ENCODE measurements around the gene ATP8A1.

ATP8A1 gene

DNA sequence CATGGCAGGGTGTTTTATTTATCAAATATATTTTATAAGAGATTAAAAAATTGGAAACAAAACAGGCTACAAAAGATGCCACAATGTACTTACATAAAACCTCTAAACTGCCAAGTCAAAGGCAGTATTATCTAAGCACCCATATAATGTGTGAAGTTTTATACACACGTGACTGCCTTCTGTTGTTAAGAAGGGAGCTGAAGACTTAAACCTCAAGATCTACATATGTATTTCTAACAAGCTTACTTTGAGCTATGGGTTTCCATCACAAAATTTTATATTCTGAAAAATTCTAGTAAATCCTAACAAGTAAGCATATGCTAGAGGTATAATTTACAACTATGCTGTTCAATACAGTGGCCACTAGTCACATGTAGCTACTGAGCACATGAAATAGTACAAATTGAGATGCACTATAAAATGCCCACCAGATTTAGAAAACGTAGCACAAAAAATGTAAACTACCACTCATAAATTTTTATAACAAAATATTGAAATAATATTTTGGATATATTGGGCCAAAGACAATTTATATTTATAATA is 9.8 kb downstream of the ATP8A1 start:
- no peak for DNase-seq

DNA sequence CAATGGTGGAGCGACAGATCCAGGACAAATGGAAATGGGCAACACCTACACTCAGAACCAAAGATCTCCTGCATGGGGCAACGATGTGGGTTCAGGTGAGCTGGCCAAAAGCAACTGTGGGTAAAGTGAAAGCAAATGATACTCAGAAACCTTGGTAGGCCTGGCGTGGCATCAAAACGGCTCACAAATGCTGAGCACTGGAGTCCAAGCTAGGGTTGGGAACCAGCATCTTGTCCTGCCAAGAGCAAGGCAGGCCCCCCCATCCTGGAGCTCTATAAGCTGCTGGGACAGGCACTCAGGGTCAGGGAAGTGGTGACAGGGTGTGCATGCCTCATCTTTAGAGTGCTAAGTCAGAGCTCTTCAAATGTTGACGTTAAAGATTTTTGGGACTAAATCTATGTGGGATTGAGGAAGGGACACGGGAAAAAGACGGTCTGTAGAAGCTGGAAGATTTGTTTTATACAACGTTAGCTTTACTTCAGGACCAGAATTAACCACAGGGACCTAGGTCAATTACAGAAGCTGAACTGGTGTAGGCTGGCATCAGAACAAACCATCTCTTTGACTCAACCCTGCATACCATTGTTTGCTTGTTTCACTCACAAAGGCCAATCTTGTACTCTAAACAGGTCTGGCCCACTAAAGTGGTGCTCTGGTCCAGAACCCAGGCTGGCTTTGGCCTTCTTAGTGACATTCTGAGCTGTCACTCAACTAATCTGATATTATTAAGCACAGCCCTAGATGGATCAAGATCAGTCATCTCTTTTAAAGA is 10.7 kb downstream of the ATP8A1 start:
- no peak for DNase-seq

DNA sequence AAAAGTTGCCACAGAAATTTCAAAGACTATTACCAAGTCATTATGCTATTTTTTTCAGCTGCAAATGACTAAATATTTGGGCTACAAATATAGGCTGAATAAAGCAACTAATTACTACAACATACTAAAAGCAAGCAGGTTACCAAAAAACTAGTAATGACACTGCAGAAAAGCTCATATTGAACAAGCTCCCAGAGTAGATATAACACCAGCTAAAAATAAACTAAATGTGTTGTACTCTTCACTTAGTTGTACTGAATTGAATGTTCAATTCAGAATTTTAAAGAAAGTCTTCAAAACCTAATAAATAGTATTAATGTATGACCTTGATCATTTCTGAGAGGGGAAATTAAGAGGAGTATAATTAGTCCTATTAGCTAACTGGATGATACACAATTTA is 12.0 kb downstream of the ATP8A1 start:
- no peak for DNase-seq

DNA sequence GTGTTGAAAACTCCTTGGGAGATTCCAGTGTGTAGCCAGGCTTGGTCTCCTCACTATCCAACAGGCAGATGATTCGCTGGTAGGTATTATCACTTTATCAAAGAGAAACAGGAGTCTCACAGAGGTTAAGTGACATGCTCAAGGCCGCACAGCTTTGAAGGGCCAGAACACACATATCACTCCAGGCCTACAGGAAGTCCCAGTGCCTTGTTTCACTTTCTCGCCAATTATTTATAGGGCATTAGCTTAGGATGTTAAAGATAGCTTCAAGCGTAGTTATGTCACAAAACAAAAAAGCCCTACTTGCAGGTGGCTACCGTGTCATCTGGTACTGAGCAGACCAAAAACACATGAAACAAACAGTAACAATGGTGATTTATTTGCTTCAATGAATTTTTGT is 13.2 kb downstream of the ATP8A1 start:
- peak; percentile 19 for DNase-seq

DNA sequence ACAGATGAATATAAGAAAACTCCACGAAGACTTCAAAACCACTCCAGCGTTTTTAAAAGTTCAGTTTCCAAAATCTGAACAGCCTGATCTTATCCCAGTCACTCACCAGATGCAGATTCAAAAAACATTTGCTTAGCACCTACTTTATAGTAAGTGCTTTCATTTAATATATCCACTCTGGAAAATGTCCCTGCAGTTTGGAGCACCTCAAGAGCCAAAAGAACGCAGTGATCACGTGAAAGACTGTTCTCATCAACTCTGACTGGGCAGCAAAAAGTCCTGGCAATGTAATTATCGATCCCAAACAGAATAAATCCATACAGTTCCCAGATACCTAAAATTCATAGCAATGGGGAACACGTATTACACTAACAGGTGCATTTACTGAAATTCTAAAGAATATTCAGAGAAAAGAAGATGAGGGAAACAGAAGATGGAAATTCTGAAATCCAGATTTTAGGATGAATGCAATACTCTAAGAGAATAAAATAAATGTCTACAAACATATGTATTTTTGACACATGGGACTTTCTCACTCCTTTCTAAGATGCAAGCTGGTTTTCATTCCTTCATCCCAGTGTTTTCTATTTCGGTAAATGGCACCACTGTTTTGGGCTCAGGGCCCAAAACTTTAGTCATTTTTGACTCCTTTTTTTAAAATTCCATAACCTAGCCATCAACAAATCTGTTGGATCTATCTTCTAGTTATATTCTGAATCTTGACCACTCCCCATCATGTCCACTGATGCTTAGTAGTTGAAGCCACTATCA is 13.9 kb downstream of the ATP8A1 start:
- DNase-seq: no peak

DNA sequence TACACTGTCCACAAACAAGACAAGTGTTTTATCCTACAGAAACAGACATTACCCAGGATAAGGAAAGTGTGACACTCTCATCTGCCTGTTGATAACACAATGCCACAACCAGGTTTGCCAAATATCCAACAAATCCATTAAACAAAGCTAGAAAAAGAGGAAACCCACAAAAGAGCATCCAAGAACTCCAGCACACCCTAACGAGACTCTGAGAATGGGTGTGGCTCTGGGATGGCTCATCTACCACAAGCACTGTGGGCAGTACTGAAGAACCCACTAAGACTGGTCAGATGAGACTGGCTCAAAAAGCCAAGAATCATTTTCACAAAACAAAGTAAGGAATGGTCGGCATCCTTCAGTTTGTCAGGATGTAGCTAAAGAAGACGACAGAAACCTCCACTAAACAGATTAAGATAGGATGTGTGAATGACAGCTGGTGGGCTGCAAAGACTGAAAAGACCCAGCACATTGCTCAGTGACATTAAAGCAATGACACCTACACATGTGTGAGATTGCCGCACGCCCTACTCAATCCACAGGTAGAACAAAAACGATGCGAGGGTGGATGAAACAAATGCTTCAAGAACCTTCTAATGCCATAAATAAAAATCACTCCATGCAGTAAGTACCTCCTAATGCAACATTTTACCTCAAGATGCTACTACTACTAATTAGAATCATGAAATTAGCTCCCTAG is 14.7 kb downstream of the ATP8A1 start:
- no peak for DNase-seq

DNA sequence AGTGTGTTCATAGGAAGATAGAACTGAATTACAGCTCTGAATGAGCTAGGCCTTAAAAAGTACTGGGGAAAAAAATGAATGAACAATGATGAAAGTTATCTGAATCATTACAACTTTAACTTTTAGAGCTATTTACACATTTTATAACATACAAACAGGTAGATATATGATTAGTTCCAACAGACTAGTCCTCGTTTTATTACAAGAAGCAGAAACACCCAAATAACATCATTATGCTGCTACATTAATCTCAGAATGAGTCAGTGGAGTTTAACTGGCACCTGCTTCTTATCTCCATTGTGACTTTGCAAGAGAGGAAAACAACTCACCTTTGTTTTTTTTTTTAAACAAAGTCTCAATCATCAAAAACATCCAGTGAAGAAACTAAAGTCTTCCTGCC is 15.2 kb downstream of the ATP8A1 start:
- no peak for DNase-seq

DNA sequence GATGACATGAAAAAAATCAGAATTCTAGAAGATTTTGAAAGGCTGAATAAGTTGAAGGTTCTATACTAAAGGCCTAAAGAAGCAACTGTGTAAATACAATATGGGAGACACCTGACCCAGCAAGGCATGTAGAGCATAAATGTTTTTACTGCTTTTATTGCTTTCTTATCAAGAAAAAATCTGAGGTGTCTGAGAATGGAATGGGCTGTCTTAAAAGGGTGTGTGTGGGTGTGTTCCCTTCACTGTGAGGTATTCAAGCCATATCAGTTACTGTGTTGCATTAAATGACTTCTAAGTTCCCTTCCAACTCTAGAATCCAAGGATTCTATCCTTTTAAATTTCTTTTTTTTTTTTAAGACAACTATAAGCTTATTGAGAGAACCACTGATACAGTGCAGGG is 15.7 kb downstream of the ATP8A1 start:
- no peak for DNase-seq

DNA sequence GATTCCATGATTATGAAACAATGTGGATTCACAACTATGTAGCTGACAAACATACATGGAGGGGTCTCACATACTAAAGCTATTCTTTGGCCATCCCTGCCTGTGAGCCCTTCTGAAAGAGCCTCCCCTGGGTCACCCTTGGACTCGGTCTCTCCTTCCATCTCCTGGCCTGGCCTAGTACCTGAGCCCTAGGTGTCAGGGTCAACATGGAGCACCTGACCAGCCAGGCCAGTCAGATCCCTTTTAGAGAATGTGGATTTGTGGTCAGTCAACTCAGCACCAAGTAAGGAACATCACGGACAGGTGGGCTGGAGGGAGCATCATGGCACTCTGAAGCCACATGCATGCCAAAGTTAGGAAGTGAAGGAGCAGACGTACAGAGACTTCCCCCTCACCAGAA is 16.3 kb downstream of the ATP8A1 start:
- DNase-seq: no peak

DNA sequence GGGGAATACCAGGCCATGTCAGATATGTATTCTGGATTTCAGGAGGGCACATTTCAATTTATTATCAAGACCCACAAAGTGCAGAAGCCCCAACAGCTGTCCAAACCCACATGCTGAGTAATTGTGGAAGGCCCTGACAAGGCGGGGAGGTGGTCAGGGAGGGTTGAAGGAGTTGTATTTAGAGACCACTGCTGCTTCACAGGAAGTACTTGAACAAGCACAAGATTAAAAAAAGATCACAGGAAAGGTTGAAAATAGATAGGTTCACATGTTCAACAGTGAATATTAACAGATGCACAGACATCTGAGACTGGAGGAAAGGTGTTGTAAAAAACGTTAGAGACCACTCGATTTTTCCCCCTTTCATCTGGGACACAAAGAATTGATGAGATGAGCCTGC is 17.9 kb downstream of the ATP8A1 start:
- no peak for DNase-seq

DNA sequence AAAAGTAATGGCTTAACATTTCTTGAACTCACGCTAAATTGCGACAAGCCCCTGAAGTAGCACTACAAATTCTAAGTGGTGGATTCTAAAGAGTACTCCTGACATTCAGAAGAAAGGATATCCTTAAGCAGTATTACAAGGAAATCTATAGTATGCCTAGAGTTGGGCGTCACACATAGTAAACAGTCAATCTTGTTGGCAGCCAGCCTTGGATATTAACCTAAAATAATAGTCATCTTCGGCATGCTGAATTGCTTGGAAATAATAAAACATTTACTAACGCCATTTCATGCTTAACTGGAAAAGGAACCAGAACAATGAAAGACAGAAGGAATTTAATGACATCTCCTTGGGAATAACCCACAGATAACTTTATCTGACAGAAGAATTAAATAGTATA is 18.6 kb downstream of the ATP8A1 start:
- no peak for DNase-seq

DNA sequence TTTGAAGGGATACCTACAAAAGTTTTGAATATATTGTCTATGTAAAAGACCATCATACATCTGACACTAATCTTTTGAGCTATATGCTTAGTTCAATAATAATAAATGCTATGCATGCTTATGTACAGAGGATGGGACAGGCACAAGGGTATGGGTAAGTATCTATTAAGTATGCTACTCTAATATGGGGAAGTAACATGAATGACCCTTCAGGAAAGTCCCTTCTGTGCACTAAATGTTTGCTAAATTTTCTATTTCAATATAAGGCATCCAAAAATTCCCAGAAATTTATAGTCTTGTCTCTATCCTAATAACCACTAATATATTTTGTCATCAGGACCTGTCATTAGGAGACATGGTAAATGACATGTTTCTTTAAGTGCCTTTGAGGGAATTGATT is 19.0 kb downstream of the ATP8A1 start:
- DNase-seq: no peak

DNA sequence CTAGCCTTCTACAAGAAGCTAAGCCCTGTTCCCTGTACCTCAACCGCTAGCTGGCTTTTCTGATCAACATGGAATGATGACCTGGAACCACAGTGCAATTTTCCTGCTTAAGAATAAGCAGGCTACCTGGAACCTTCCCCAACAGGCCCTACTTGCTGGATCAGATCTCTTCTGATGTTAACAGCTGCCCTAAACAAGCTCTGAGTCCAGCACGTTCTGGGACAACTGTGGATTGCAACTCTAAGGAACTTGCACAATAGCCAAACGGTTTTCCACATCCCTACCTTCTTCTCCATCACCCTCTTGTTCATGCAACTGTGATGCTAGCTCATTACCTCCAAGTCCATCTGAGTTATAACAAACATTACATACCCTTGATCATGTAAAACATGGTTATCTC is 19.8 kb downstream of the ATP8A1 start:
- DNase-seq: no peak

DNA sequence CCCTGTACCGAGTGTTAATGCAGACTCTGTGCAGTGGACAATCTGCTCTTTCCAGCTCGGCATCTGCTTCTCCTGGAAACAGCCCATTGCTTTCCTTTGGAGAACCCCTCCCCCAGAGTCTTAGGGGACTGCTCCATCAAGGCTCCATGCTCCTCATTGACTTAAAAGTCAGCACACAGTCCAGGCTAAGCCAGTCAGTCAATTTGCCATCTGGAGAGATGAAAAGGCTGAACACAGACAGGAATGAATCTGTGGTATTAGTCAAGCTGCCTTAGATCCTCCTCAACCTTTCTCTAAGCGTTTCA is 20.3 kb downstream of the ATP8A1 start:
- DNase-seq: no peak

DNA sequence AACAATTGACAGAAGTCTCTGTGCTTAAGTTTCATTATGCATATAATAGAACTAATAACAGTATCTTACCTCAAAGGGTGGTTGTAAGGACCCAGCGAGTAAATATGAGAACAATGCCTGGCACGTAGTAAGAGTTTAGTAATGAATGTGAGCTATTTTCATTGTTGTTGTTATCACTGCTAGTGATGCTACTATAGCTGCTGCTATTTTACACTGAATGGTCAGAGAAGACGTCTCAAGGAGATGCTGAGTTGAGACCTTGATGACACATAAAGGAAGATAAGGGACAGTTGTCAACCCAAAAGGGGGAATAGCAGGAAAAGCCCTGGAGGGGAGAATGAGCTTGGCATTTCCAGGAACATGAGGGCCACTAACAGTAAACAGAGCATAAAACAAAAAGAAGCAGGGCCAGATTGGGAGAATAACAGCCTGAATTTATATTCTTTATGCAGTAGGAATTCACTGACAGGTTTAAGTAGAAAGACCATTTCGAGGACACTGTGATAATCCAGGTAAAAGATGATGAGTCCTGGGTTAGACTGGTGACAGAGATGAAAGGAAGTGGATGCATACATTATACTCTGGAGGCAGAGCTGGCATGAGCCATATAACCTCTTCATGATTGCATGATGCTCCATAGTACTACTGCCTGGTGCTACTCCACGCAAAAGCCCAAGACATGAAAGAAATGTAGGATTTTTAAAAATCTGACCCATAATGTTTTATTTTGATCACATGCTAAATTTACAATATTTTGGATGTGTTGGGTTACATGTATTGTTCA is 23.1 kb downstream of the ATP8A1 start:
- DNase-seq: no peak

DNA sequence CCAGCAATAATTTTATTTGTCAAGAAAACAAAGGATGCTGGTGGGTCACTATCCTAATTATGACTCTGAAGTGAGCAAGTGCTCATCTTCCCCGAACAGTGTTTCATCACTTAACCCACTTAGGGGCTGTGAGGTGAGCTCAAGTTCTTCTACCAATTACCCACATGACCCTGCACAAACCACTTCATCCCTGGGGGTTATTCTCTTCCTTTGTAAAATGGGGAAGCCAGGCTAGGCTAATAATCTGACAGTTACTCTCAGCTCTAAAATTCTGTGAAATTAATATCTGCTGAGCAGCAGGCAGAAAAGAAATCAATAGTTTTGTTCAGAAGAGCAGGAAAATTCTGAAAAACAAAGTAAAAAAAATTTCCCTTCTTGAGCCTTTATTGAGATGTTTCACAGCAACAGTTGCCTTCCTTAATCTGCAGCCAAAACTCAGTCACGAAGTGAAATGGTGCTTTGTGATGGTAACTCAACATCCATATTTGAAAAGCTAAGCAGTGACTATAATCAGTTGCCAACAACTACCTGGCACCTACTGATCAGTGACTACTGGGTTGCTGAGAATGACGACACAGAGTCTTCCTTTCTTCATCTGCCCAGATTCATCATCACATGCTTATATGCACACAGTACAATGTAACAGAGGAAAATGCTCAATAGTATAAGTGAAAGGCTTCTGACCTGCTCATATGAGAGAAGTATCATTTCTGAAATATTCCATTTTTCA is 24.1 kb downstream of the ATP8A1 start:
- no peak for DNase-seq

DNA sequence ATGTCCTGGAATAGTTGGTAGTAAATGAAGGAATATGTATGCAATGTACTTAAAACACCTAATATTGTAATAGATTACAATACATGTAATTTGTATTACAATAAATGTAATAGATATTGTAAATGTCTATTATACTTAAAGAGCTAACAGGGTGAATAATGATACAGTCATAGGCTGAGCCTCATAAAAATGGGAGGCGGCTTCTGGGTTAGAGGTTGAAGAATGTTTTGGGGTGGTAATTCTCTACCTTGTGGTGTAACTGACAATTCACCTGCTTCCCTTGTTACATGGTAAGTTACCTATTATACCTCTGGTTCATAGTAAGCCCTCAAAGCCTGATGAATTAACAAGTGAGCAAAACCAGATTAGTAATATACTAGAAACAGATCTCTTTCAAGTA is 26.0 kb downstream of the ATP8A1 start:
- DNase-seq: no peak

DNA sequence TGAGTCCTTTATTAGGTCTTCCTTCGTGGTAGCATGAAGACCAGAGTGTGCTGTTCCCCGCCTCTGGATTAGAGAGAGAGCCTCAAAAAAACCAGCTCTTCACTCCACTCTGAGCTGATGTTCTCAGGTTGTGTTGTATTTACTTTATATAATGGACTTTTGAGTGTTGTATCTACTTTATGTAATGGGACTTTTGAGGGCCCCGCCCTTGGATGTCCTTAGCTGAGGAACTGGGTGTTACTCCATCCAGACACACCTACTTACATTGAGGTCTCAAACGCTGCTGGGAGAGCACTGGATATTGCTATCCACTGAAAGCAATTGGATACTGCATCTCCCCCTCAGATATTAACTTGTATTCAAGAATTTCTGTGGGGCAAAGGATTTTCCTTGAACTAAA is 28.2 kb downstream of the ATP8A1 start:
- no peak for DNase-seq

DNA sequence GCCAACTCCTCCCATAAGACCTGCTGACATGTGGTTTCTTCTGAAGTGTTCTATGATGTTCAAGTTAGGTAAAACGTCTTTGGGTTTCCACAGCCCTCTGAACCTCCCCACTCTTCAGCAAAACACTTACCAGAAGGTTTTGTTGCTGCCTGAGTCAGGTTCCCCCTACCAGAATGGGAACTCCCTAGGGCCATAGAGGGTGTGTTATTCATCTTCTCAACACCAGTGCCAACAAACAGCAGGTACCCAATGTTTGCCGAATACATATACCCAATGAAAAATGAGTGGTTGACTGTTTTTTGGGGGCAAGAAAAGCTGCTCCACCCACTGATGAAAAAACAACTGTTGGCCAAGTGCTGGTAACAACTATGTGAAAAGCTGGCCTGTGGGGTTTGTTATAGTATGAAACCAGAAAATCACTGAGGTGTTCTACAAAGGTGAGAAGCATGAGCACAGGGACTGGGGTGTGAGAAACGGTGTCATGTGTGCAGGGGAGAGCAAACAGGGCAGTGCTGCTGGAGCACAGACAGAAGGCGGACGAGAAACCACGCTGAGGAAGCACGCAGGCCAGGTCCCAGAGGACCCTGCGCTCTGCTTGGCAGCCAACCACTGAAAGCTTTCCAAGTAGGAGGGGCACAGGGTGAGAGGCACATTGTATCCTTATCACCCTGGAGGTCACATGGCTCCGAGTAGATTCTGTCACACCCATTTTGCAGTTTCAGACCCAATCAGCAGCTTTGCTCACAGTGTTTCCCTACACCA is 28.8 kb downstream of the ATP8A1 start:
- peak; percentile 50 for DNase-seq

DNA sequence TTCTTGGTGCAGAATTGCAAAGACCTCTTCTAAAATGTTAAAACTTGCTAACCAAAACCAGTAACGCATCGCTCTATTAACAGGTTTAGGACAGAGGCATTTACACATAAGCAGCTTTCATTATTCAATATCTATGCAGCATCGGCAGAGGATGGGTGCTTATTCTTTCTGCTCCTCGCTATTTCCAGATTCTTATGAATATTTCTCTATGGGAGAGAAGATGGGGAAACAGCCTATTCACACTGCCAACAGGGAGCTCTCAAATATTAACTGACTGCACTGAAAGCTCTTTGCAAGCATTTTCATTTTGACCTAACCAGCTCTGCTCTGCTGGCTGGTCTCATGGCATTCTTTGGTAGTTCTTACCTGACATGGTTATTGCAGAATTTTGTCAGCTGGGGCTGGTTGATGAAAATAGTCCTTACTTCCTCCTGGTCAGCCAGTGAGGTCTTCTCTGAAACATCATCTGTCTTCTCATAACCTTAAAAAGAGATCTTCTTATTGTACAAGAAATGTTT is 30.2 kb downstream of the ATP8A1 start:
- DNase-seq: no peak

DNA sequence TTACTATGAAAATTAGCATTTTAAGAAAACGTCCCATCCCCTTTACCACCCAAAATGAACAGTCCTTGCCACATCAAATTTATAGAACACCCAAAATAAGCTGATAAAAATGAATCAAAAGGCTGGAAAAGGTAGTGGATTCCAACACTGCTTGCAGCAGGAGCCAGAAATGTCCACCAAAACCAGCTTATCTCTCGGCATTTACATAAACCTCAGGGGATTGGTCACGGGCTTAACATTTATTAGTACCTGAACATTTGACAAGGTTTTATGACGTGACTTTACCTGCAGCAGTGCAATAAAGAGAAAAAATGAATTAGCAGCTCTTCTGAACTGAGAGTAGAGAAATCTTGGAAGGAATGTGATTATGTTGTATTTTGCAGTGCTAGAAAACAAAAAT is 31.6 kb downstream of the ATP8A1 start:
- no peak for DNase-seq

Data from CD4-positive, alpha-beta T cell treated with Interleukin-12 subunit alpha and Interleukin-12 subunit beta, for 1 hour (primary cell).